Vagina (tissue), 2 donors: Measurements from ENCODE around the gene SUPT7L.

Source experiments
- POLR2A ChIP-seq, 2 donors: fragments of 450-650 bp; IDR thresholded peaks; one replicate each; pipeline ENCODE4 v1.6.1; 2017; ENCODE audit warnings: antibody characterized with exemption in 2 of 2, mild to moderate bottlenecking in 2 of 2, moderate library complexity in 2 of 2
- TF ChIP-seq, protein P1 (sequence below), 3 experiments: fragments of 450-650 bp in 2 of 3; fragments of 200-600 bp in 1 of 3; sonication (generic) in 1 of 3; IDR thresholded peaks; one replicate each; pipeline ENCODE4 v1.5.1; 2017 to 2019; ENCODE audit warnings: antibody characterized with exemption in 3 of 3, mild to moderate bottlenecking in 2 of 3, moderate library complexity in 2 of 3

DNA sequence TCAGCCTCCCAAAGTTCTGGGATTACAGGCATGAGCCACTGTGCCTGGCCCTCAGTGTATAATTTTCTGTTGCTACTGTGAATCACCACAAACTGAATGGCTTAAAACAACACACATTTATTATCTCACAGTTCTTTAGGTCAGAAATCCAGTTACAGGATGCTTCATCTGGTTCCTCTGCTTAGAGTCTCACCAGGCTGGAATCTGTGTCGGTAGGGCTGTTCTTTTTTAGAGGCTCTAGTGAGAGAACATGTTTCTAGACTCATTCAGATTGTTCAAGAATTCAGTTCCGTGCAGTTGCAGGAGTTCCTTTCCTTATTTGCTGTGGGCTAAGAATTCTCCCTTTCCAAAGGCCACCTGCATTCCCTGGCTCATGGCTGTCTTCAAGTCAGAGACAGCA is 56.8 kb downstream of the SUPT7L start:
- TF ChIP-seq, protein P1, sequence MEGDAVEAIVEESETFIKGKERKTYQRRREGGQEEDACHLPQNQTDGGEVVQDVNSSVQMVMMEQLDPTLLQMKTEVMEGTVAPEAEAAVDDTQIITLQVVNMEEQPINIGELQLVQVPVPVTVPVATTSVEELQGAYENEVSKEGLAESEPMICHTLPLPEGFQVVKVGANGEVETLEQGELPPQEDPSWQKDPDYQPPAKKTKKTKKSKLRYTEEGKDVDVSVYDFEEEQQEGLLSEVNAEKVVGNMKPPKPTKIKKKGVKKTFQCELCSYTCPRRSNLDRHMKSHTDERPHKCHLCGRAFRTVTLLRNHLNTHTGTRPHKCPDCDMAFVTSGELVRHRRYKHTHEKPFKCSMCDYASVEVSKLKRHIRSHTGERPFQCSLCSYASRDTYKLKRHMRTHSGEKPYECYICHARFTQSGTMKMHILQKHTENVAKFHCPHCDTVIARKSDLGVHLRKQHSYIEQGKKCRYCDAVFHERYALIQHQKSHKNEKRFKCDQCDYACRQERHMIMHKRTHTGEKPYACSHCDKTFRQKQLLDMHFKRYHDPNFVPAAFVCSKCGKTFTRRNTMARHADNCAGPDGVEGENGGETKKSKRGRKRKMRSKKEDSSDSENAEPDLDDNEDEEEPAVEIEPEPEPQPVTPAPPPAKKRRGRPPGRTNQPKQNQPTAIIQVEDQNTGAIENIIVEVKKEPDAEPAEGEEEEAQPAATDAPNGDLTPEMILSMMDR (IDR thresholded peaks at IDR 0.05), result no peak
- no peak for TF ChIP-seq POLR2A (IDR thresholded peaks at IDR 0.05)
